ENCODE data around the gene C19orf33. TPM values are rescaled to one million over a fixed set of nuclear protein-coding genes. Genes with fewer than 3 reads are reported as not detected.

C19orf33 gene
- total RNA-seq, 3 donors from 2014 or later (not counting 1 experiment from before 2014, with no cell fraction given): 1.5 to 4.0 TPM; not detected in 1

GRCh38 chr19:38329651-38330050, 25.6 kb downstream of the C19orf33 start:
- H3K27ac ChIP-seq (ENCODE audit: low read length): no peak overlapping the region
- Mint-ChIP-seq H3K36me3 (no peaks in the 10 kb centered on the region), H3K4me3 (no peak overlapping the region), H3K27me3 (ENCODE audit: low read depth in 2 of 2) (peaks cover 0 to 4% of the 10 kb centered on the region in 2 donors), H3K9me3 (no peaks in the 10 kb centered on the region), H3K27ac (no peak overlapping the region), H3K4me1 (no peaks in the 10 kb centered on the region)
- no peak for DNase-seq
- WGBS (ENCODE audit: insufficient coverage): over 99% methylated on average over 7 of the region's 7 CpGs
- no peaks in the 10 kb centered on the region for H3K9me3 ChIP-seq (ENCODE audit: control insufficient read depth, insufficient read depth, low read length)
- H3K4me3 ChIP-seq (ENCODE audit: low read length): no peak overlapping the region
- TF ChIP-seq, protein P1, sequence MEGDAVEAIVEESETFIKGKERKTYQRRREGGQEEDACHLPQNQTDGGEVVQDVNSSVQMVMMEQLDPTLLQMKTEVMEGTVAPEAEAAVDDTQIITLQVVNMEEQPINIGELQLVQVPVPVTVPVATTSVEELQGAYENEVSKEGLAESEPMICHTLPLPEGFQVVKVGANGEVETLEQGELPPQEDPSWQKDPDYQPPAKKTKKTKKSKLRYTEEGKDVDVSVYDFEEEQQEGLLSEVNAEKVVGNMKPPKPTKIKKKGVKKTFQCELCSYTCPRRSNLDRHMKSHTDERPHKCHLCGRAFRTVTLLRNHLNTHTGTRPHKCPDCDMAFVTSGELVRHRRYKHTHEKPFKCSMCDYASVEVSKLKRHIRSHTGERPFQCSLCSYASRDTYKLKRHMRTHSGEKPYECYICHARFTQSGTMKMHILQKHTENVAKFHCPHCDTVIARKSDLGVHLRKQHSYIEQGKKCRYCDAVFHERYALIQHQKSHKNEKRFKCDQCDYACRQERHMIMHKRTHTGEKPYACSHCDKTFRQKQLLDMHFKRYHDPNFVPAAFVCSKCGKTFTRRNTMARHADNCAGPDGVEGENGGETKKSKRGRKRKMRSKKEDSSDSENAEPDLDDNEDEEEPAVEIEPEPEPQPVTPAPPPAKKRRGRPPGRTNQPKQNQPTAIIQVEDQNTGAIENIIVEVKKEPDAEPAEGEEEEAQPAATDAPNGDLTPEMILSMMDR (IDR thresholded peaks at IDR 0.05): no peak
- intact Hi-C loops (cut with micrococcal nuclease): loop anchor here (5.0 to 10.0 kb wide), 2 partner anchors 187 to 1015 kb away; no protein-coding TSS in a partner anchor
- no peaks in the 10 kb centered on the region for H3K27me3 ChIP-seq (ENCODE audit: control insufficient read depth, insufficient read depth, low read length)
- no peak for ATAC-seq
- H3K36me3 ChIP-seq (ENCODE audit: control insufficient read depth, insufficient read depth, low read length): peaks cover 4% of the 10 kb centered on the region
- no peaks in the 10 kb centered on the region for H3K4me1 ChIP-seq (ENCODE audit: control insufficient read depth, insufficient read depth, low read length)

GRCh38 chr19:38331728-38332127, 27.7 kb downstream of the C19orf33 start:
- 100% methylated on average over 1 of the region's 1 CpG for WGBS (ENCODE audit: insufficient coverage)
- no peaks in the 10 kb centered on the region for H3K9me3 ChIP-seq (ENCODE audit: control insufficient read depth, insufficient read depth, low read length)
- H3K9me3 Mint-ChIP-seq: no peaks in the 10 kb centered on the region
- H3K27me3 Mint-ChIP-seq (ENCODE audit: low read depth in 2 of 2): peaks cover 0 to 4% of the 10 kb centered on the region in 2 donors
- H3K27ac ChIP-seq (ENCODE audit: low read length): no peak overlapping the region
- TF ChIP-seq, protein P1 (IDR thresholded peaks at IDR 0.05): no peak
- DNase-seq (no peak), ATAC-seq (no peak)
- peaks cover 4% of the 10 kb centered on the region for H3K36me3 ChIP-seq (ENCODE audit: control insufficient read depth, insufficient read depth, low read length)
- peaks cover 5% of the 10 kb centered on the region for H3K4me1 ChIP-seq (ENCODE audit: control insufficient read depth, insufficient read depth, low read length)
- no peaks in the 10 kb centered on the region for H3K27me3 ChIP-seq (ENCODE audit: control insufficient read depth, insufficient read depth, low read length)
- no peak overlapping the region for H3K4me3 ChIP-seq (ENCODE audit: low read length)
- peaks cover 8 to 14% of the 10 kb centered on the region in 2 donors for H3K4me1 Mint-ChIP-seq
- H3K36me3 Mint-ChIP-seq: no peaks in the 10 kb centered on the region
- H3K27ac Mint-ChIP-seq: no peak overlapping the region
- intact Hi-C loops (cut with micrococcal nuclease): loop anchor here (5.0 to 10.0 kb wide), 2 partner anchors 189 to 1017 kb away; no protein-coding TSS in a partner anchor
- H3K4me3 Mint-ChIP-seq: no peak overlapping the region

DNA sequence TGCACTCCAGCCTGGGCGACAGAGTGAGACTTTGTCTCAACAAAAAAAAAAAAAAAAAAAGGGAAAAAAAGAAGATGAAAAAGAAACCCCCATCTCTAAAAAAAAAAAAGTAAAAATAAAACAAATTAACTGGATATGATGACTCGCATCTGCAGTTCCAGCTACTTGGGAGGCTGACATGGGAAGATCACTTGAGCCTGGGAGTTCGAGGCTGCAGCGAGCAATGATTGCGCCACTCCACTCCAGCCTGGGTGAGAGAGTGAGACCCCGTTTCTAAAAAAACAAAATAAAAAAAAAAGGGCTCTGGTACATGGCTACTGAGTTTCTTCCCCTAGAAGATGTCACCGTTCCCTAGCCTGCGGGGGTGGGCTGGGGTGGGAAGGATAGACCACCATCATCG, 29.2 kb downstream of the C19orf33 start:
- H3K27me3 ChIP-seq (ENCODE audit: control insufficient read depth, insufficient read depth, low read length): no peaks in the 10 kb centered on the region
- no peaks in the 10 kb centered on the region for H3K36me3 ChIP-seq (ENCODE audit: control insufficient read depth, insufficient read depth, low read length)
- H3K36me3 Mint-ChIP-seq: no peaks in the 10 kb centered on the region
- no peak overlapping the region for H3K4me3 ChIP-seq (ENCODE audit: low read length)
- no peaks in the 10 kb centered on the region for H3K9me3 Mint-ChIP-seq
- TF ChIP-seq, protein P1 (IDR thresholded peaks at IDR 0.05): no peak
- H3K9me3 ChIP-seq (ENCODE audit: control insufficient read depth, insufficient read depth, low read length): no peaks in the 10 kb centered on the region
- H3K4me1 Mint-ChIP-seq: peaks cover 14 to 22% of the 10 kb centered on the region in 2 donors
- H3K4me1 ChIP-seq (ENCODE audit: control insufficient read depth, insufficient read depth, low read length): peaks cover 16% of the 10 kb centered on the region
- WGBS (ENCODE audit: insufficient coverage): 95% methylated on average over 5 of the region's 9 CpGs
- no peak for ATAC-seq
- H3K27me3 Mint-ChIP-seq (ENCODE audit: low read depth in 2 of 2): peaks cover 0 to 4% of the 10 kb centered on the region in 2 donors
- H3K27ac Mint-ChIP-seq: no peak overlapping the region
- H3K4me3 Mint-ChIP-seq: no peak overlapping the region
- intact Hi-C loops (cut with micrococcal nuclease): loop anchor here (5.0 to 10.0 kb wide), 2 partner anchors 191 to 1018 kb away; no protein-coding TSS in a partner anchor
- no peak for DNase-seq
- no peak overlapping the region for H3K27ac ChIP-seq (ENCODE audit: low read length)

All from natural killer cell (primary cell).